GM12878 (cell line): Measurements from ENCODE around the gene GNAQ. TPM values are rescaled to one million over a fixed set of nuclear protein-coding genes. Genes with fewer than 3 reads are reported as not detected.

ENCODE experiments used
- ATAC-seq: fragments of 200-7000 bp; cut with Tn5 transposase; 3 replicates; pipeline ENCODE4 v1.9.1; 2020; ENCODE audit warnings: mild to moderate bottlenecking, moderate library complexity
- BruUV-seq: library from RNA; stranded (reverse); fragments of 400-500 nt; replicated peaks from 2 replicates; lab custom pipeline; 2021; lab: Mats Ljungman, UMichigan
- CTCF ChIA-PET: fragments of 300-600 bp; sonication (Branson Sonifier 250); formaldehyde crosslinking; extraction: SDS; loops from one replicate; lab custom pipeline; 2021; ENCODE audit warnings: inconsistent platforms; lab: Yijun Ruan, JAX
- POLR2A ChIA-PET: fragments of 350-600 bp; formaldehyde crosslinking; extraction: SDS; loops from one replicate; lab custom pipeline; 2021; ENCODE audit warnings: inconsistent platforms; lab: Charles Lee
- RAD21 ChIA-PET: fragments of 300-600 bp; sonication (Branson Sonifier 250); formaldehyde crosslinking; loops from one replicate; lab custom pipeline; 2023; ENCODE audit warnings: antibody characterized with exemption; ENCODE audit not compliant: unreplicated experiment; lab: Charles Lee
- SMC1A ChIA-PET: fragments of 300-600 bp; sonication (Branson Sonifier 250); formaldehyde crosslinking; loops from one replicate; lab custom pipeline; 2023; ENCODE audit not compliant: unreplicated experiment, uncharacterized antibody; lab: Charles Lee
- DNase-seq: peaks from one replicate; pipeline ENCODE4 v3.0.0-alpha.2; 2011; ENCODE audit warnings: low read depth, low spot score
- FAIRE-seq: peaks from 3 replicates; lab custom pipeline; 2011; peaks lifted over from hg19 to GRCh38; lab: Jason Lieb, UNC
- H2AFZ ChIP-seq: 2 replicates; pipeline ENCODE4 v1.6.0; 2011; ENCODE audit warnings: low read depth, low read length, control low read depth; ENCODE audit not compliant: control insufficient read depth
- H3K27ac ChIP-seq: 2 replicates; pipeline ENCODE4 v1.5.1; 2011; ENCODE audit warnings: control low read depth; ENCODE audit not compliant: control insufficient read depth, insufficient read depth
- H3K27me3 ChIP-seq, 2 experiments: replicated peaks in 1 of 2; 2 replicates each; pipeline versions ENCODE4 v1.6.0 to v1.6.1; 2011; ENCODE audit warnings: low read length in 1 of 2; ENCODE audit not compliant: control insufficient read depth in 2 of 2, insufficient read depth in 2 of 2
- H3K36me3 ChIP-seq, 2 experiments: 2 replicates each; pipeline ENCODE4 v1.5.1; 2011; ENCODE audit warnings: low read length in 1 of 2; ENCODE audit not compliant: control insufficient read depth in 2 of 2, insufficient read depth in 2 of 2
- H3K4me1 ChIP-seq: 2 replicates; pipeline ENCODE4 v1.6.1; 2011; ENCODE audit warnings: mild to moderate bottlenecking, low read length, moderate library complexity, mixed read lengths; ENCODE audit not compliant: control insufficient read depth, insufficient read depth
- H3K4me2 ChIP-seq: 2 replicates; pipeline ENCODE4 v1.6.0; 2011; ENCODE audit warnings: control low read depth; ENCODE audit not compliant: control insufficient read depth, insufficient read depth
- H3K4me3 ChIP-seq: fragments of 200-600 bp; sonication (generic); 2 replicates; pipeline ENCODE4 v1.5.1; 2016
- H3K79me2 ChIP-seq: 2 replicates; pipeline ENCODE4 v1.6.0; 2011; ENCODE audit warnings: low read length; ENCODE audit not compliant: control insufficient read depth, insufficient read depth
- H3K9ac ChIP-seq: 2 replicates; pipeline ENCODE4 v1.8.0; 2011; ENCODE audit warnings: low read length, control low read depth, mixed read lengths; ENCODE audit not compliant: control insufficient read depth, insufficient read depth
- H3K9me3 ChIP-seq: replicated peaks from 3 replicates; pipeline ENCODE4 v1.5.1; 2011; ENCODE audit warnings: mild to moderate bottlenecking, low read length; ENCODE audit not compliant: control insufficient read depth, insufficient read depth
- H4K20me1 ChIP-seq: 2 replicates; pipeline ENCODE4 v1.6.0; 2011; ENCODE audit not compliant: control insufficient read depth, insufficient read depth
- BMI1 ChIP-seq: fragments of 450-650 bp; IDR thresholded peaks from 2 replicates; pipeline ENCODE4 v1.6.1; 2016; ENCODE audit warnings: mild to moderate bottlenecking, moderate library complexity, borderline replicate concordance
- CHD1 ChIP-seq: IDR thresholded peaks from 2 replicates; pipeline ENCODE4 v1.6.1; 2012; ENCODE audit warnings: low read depth, low read length, improper control_type of control experiment
- KDM1A ChIP-seq: fragments of 200-600 bp; sonication (generic); IDR thresholded peaks from 2 replicates; pipeline ENCODE4 v1.6.1; 2016; ENCODE audit warnings: borderline replicate concordance
- ZNF24 ChIP-seq: fragments of 450-650 bp; IDR thresholded peaks from 2 replicates; pipeline ENCODE4 v1.6.1; 2017; ENCODE audit warnings: antibody characterized with exemption, mild to moderate bottlenecking
- ZNF592 ChIP-seq: fragments of 450-650 bp; IDR thresholded peaks from 2 replicates; pipeline ENCODE4 v1.6.1; 2017; ENCODE audit warnings: mild to moderate bottlenecking, moderate library complexity
- ZNF622 ChIP-seq: fragments of 450-650 bp; IDR thresholded peaks from 2 replicates; pipeline ENCODE4 v1.6.1; 2017; ENCODE audit warnings: mild to moderate bottlenecking, inconsistent platforms
- WGBS: methylation state at CpG from one replicate; pipeline ENCODE4 v1.1.6; 2016; ENCODE audit warnings: low lambda C conversion rate; ENCODE audit not compliant: insufficient replicate concordance, insufficient coverage; ENCODE audit errors: missing lambda C conversion rate; 5-methylcytosine and 5-hydroxymethylcytosine counted together
- in situ Hi-C: fragments of 300-500 bp; cut with MboI; formaldehyde crosslinking; loops from 9 replicates; pipeline ENCODE4 v1.14.3; 2018; ENCODE audit warnings: mixed read lengths
- intact Hi-C: fragments of 100-400 bp; cut with micrococcal nuclease; formaldehyde crosslinking; loops from one replicate; pipeline ENCODE4 v1.14.2; 2022; ENCODE audit not compliant: unreplicated experiment
- polyA plus RNA-seq, 11 experiments: library from polyadenylated mRNA; depleted of rRNA in 4 of 11; unstranded in 6 of 11; stranded (reverse) in 5 of 11; fragments of >200 nt; fragmentation: Nextera tagmentation in 4 of 11; fragmentation: Illumina TruSeq in 1 of 11; extraction: Ambion mirVana in 4 of 11; extraction: Trizol in 1 of 11; gene quantifications; 1 replicate in 1 of 11; 2 replicates in 10 of 11; pipeline versions ENCODE4 v1.2.1 to v1.2.3, GENCODE V29; 2011 to 2016; ENCODE audit warnings: inconsistent platforms in 2 of 11, missing spikeins in 2 of 11, low read depth in 1 of 11
- total RNA-seq, 4 experiments: library from RNA; depleted of rRNA in 3 of 4; stranded (reverse); fragments of >200 nt in 3 of 4; fragmentation: Illumina TruSeq in 1 of 4; extraction: Trizol in 1 of 4; gene quantifications; 2 replicates each; pipeline versions ENCODE4 v1.2.1 to v1.2.3, GENCODE V29; 2013 to 2021
- TF ChIP-seq, protein P1 (sequence below): IDR thresholded peaks from 2 replicates; pipeline ENCODE4 v1.6.1; 2012; ENCODE audit warnings: low read length, inconsistent platforms

The GNAQ gene
- total and polyA plus RNA-seq, 10 of the 15 experiments (the other 5 are each of a cell fraction or from before 2014, with no cell fraction given) = 0.15 to 47.2 (median 0.49) TPM

- ChIA-PET RAD21 (no interaction called here), POLR2A (no interaction called here), SMC1A (interaction anchor here (1.6 to 2.6 kb wide), 3 partner anchors 12 to 72 kb away, joined by 3 to 20 read pairs (median 9); no protein-coding TSS in a partner anchor), CTCF (interaction anchor here (0.7 to 3.1 kb wide), 3 partner anchors 12 to 276 kb away, joined by 3 to 30 read pairs (median 3); no protein-coding TSS in a partner anchor)
- no peaks in the 10 kb centered on the region for H3K79me2 ChIP-seq
- H3K27me3 ChIP-seq = no peaks in the 10 kb centered on the region
- H3K4me3 ChIP-seq = no peak overlapping the region
- intact Hi-C loops (loop anchor here (5.0 kb wide), 1 partner anchor 45 kb away; no protein-coding TSS in a partner anchor), in situ Hi-C loops (no loop called here)
- DNase-seq (no peak), ATAC-seq (no peak), FAIRE-seq (no peak)
- no peak for TF ChIP-seq ZNF622
- TF ChIP-seq BMI1 = peak; percentile 50; the same call in 1 of the 2 replicates
- TF ChIP-seq ZNF24 = no peak
- no peak for TF ChIP-seq CHD1
- TF ChIP-seq, protein P1, sequence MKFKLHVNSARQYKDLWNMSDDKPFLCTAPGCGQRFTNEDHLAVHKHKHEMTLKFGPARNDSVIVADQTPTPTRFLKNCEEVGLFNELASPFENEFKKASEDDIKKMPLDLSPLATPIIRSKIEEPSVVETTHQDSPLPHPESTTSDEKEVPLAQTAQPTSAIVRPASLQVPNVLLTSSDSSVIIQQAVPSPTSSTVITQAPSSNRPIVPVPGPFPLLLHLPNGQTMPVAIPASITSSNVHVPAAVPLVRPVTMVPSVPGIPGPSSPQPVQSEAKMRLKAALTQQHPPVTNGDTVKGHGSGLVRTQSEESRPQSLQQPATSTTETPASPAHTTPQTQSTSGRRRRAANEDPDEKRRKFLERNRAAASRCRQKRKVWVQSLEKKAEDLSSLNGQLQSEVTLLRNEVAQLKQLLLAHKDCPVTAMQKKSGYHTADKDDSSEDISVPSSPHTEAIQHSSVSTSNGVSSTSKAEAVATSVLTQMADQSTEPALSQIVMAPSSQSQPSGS = no peak
- TF ChIP-seq ZNF592 = no peak
- no peak for TF ChIP-seq KDM1A
- H3K4me2 ChIP-seq = no peak overlapping the region
- H3K4me1 ChIP-seq = no peaks in the 10 kb centered on the region
- H4K20me1 ChIP-seq = no peaks in the 10 kb centered on the region
- H3K9me3 ChIP-seq = no peaks in the 10 kb centered on the region
- no peak overlapping the region for H2AFZ ChIP-seq
- WGBS = 47% methylated on average over 4 of the region's 4 CpGs
- no peak overlapping the region for H3K9ac ChIP-seq
- H3K27ac ChIP-seq = no peak overlapping the region
- H3K36me3 ChIP-seq = no peaks in the 10 kb centered on the region
- BruUV-seq = no TSS peak
Measured at GRCh38 chr9:78047106-78047505, 15.5 kb upstream of the GNAQ start.
